GM12878 (cell line): ENCODE results near the gene OR4L1. TPM values are rescaled to one million over a fixed set of nuclear protein-coding genes. Genes with fewer than 3 reads are reported as not detected.

Source experiments
- ATAC-seq: fragments of 200-7000 bp; cut with Tn5 transposase; 3 replicates; pipeline ENCODE4 v1.9.1; 2020; ENCODE audit warnings: mild to moderate bottlenecking, moderate library complexity
- BruUV-seq: library from RNA; stranded (reverse); fragments of 400-500 nt; replicated peaks from 2 replicates; lab custom pipeline; 2021; lab: Mats Ljungman, UMichigan
- CTCF ChIA-PET: fragments of 300-600 bp; sonication (Branson Sonifier 250); formaldehyde crosslinking; extraction: SDS; loops from one replicate; lab custom pipeline; 2021; ENCODE audit warnings: inconsistent platforms; lab: Yijun Ruan, JAX
- POLR2A ChIA-PET: fragments of 350-600 bp; formaldehyde crosslinking; extraction: SDS; loops from one replicate; lab custom pipeline; 2021; ENCODE audit warnings: inconsistent platforms; lab: Charles Lee
- RAD21 ChIA-PET: fragments of 300-600 bp; sonication (Branson Sonifier 250); formaldehyde crosslinking; loops from one replicate; lab custom pipeline; 2023; ENCODE audit warnings: antibody characterized with exemption; ENCODE audit not compliant: unreplicated experiment; lab: Charles Lee
- SMC1A ChIA-PET: fragments of 300-600 bp; sonication (Branson Sonifier 250); formaldehyde crosslinking; loops from one replicate; lab custom pipeline; 2023; ENCODE audit not compliant: unreplicated experiment, uncharacterized antibody; lab: Charles Lee
- DNase-seq: peaks from one replicate; pipeline ENCODE4 v3.0.0-alpha.2; 2011; ENCODE audit warnings: low read depth, low spot score
- FAIRE-seq: peaks from 3 replicates; lab custom pipeline; 2011; peaks lifted over from hg19 to GRCh38; lab: Jason Lieb, UNC
- H2AFZ ChIP-seq: 2 replicates; pipeline ENCODE4 v1.6.0; 2011; ENCODE audit warnings: low read depth, low read length, control low read depth; ENCODE audit not compliant: control insufficient read depth
- H3K27ac ChIP-seq: 2 replicates; pipeline ENCODE4 v1.5.1; 2011; ENCODE audit warnings: control low read depth; ENCODE audit not compliant: control insufficient read depth, insufficient read depth
- H3K27me3 ChIP-seq, 2 experiments: replicated peaks in 1 of 2; 2 replicates each; pipeline versions ENCODE4 v1.6.0 to v1.6.1; 2011; ENCODE audit warnings: low read length in 1 of 2; ENCODE audit not compliant: control insufficient read depth in 2 of 2, insufficient read depth in 2 of 2
- H3K36me3 ChIP-seq, 2 experiments: 2 replicates each; pipeline ENCODE4 v1.5.1; 2011; ENCODE audit warnings: low read length in 1 of 2; ENCODE audit not compliant: control insufficient read depth in 2 of 2, insufficient read depth in 2 of 2
- H3K4me1 ChIP-seq: 2 replicates; pipeline ENCODE4 v1.6.1; 2011; ENCODE audit warnings: mild to moderate bottlenecking, low read length, moderate library complexity, mixed read lengths; ENCODE audit not compliant: control insufficient read depth, insufficient read depth
- H3K4me2 ChIP-seq: 2 replicates; pipeline ENCODE4 v1.6.0; 2011; ENCODE audit warnings: control low read depth; ENCODE audit not compliant: control insufficient read depth, insufficient read depth
- H3K4me3 ChIP-seq: fragments of 200-600 bp; sonication (generic); 2 replicates; pipeline ENCODE4 v1.5.1; 2016
- H3K79me2 ChIP-seq: 2 replicates; pipeline ENCODE4 v1.6.0; 2011; ENCODE audit warnings: low read length; ENCODE audit not compliant: control insufficient read depth, insufficient read depth
- H3K9ac ChIP-seq: 2 replicates; pipeline ENCODE4 v1.8.0; 2011; ENCODE audit warnings: low read length, control low read depth, mixed read lengths; ENCODE audit not compliant: control insufficient read depth, insufficient read depth
- H3K9me3 ChIP-seq: replicated peaks from 3 replicates; pipeline ENCODE4 v1.5.1; 2011; ENCODE audit warnings: mild to moderate bottlenecking, low read length; ENCODE audit not compliant: control insufficient read depth, insufficient read depth
- H4K20me1 ChIP-seq: 2 replicates; pipeline ENCODE4 v1.6.0; 2011; ENCODE audit not compliant: control insufficient read depth, insufficient read depth
- CEBPB ChIP-seq, 2 experiments: fragments of 150-350 bp in 1 of 2; IDR thresholded peaks; 2 replicates each; pipeline ENCODE4 v1.6.1; 2012 to 2014; ENCODE audit warnings: low read depth in 2 of 2, low read length in 2 of 2, borderline replicate concordance in 1 of 2, inconsistent platforms in 1 of 2
- LARP7 ChIP-seq: fragments of 450-650 bp; IDR thresholded peaks from 2 replicates; pipeline ENCODE4 v1.6.1; 2017; ENCODE audit warnings: mild to moderate bottlenecking
- NFYB ChIP-seq: IDR thresholded peaks from 2 replicates; pipeline ENCODE4 v1.6.1; 2011; ENCODE audit warnings: low read depth, mild to moderate bottlenecking, low read length, improper control_type of control experiment, moderate library complexity; ENCODE audit not compliant: insufficient read depth
- NR2C1 ChIP-seq: fragments of 450-650 bp; IDR thresholded peaks from 2 replicates; pipeline ENCODE4 v1.6.1; 2017; ENCODE audit warnings: antibody characterized with exemption, mild to moderate bottlenecking, moderate library complexity
- NRF1 ChIP-seq: conservative IDR thresholded peaks from 2 replicates; pipeline ENCODE4 v1.6.1; 2011; ENCODE audit warnings: mild to moderate bottlenecking, low read depth, low read length, improper control_type of control experiment
- TCF7 ChIP-seq: IDR thresholded peaks from 2 replicates; pipeline ENCODE4 v1.6.1; 2014; ENCODE audit warnings: antibody characterized with exemption, borderline replicate concordance
- YY1 ChIP-seq: IDR thresholded peaks from 2 replicates; pipeline ENCODE4 v1.6.1; 2011; ENCODE audit warnings: low read depth, mild to moderate bottlenecking, low read length
- ZNF622 ChIP-seq: fragments of 450-650 bp; IDR thresholded peaks from 2 replicates; pipeline ENCODE4 v1.6.1; 2017; ENCODE audit warnings: mild to moderate bottlenecking, inconsistent platforms
- WGBS: methylation state at CpG from one replicate; pipeline ENCODE4 v1.1.6; 2016; ENCODE audit warnings: low lambda C conversion rate; ENCODE audit not compliant: insufficient replicate concordance, insufficient coverage; ENCODE audit errors: missing lambda C conversion rate; 5-methylcytosine and 5-hydroxymethylcytosine counted together
- in situ Hi-C: fragments of 300-500 bp; cut with MboI; formaldehyde crosslinking; loops from 9 replicates; pipeline ENCODE4 v1.14.3; 2018; ENCODE audit warnings: mixed read lengths
- intact Hi-C: fragments of 100-400 bp; cut with micrococcal nuclease; formaldehyde crosslinking; loops from one replicate; pipeline ENCODE4 v1.14.2; 2022; ENCODE audit not compliant: unreplicated experiment
- polyA plus RNA-seq, 11 experiments: library from polyadenylated mRNA; depleted of rRNA in 4 of 11; unstranded in 6 of 11; stranded (reverse) in 5 of 11; fragments of >200 nt; fragmentation: Nextera tagmentation in 4 of 11; fragmentation: Illumina TruSeq in 1 of 11; extraction: Ambion mirVana in 4 of 11; extraction: Trizol in 1 of 11; gene quantifications; 1 replicate in 1 of 11; 2 replicates in 10 of 11; pipeline versions ENCODE4 v1.2.1 to v1.2.3, GENCODE V29; 2011 to 2016; ENCODE audit warnings: inconsistent platforms in 2 of 11, missing spikeins in 2 of 11, low read depth in 1 of 11
- total RNA-seq, 4 experiments: library from RNA; depleted of rRNA in 3 of 4; stranded (reverse); fragments of >200 nt in 3 of 4; fragmentation: Illumina TruSeq in 1 of 4; extraction: Trizol in 1 of 4; gene quantifications; 2 replicates each; pipeline versions ENCODE4 v1.2.1 to v1.2.3, GENCODE V29; 2013 to 2021
- TF ChIP-seq, protein P1 (sequence below): fragments of 450-650 bp; IDR thresholded peaks from 2 replicates; pipeline ENCODE4 v1.6.1; 2017; ENCODE audit warnings: mild to moderate bottlenecking, moderate library complexity
- TF ChIP-seq, protein P2 (sequence below): fragments of 450-650 bp; IDR thresholded peaks from 2 replicates; pipeline ENCODE4 v1.6.1; 2017; ENCODE audit warnings: low read depth, mild to moderate bottlenecking, moderate library complexity

OR4L1 gene
- total and polyA plus RNA-seq, 10 of the 15 experiments (the other 5 are each of a cell fraction or from before 2014, with no cell fraction given): not detected

DNA sequence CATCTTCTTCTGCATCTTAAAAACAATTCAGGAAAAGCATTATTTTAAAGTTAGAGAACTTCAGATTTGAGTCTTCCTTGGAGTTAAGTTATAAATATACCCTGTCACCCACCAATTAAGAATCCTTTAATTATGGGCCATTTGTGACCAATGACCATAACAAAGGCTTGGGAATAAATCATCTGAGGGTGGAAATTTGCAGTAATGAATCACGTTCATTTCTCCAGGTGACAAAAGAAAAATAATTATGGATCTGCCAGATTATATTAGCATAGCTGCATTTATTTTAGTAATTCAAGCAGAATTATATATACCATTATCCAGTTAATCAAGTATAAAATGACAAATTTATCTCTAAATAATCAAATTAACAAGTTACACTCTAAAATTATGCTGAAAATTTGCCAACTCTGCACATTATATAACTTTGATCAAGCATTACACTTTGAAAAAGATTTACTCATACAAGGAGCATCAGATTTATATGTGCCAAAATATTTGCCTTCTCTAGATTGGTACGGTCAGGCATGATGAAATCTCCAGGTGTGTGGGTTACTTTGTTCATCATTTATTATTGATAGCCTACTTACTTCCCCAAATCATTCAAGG lies 40.5 kb upstream of the OR4L1 start, which contains the start of gene OR4K14:
TSS of gene OR4K14 (minus strand) at position 51 of the 609 bp plus-strand sequence. CDS start 4,114 bp downstream, outside the sequence.
- no TSS peak for BruUV-seq

DNA sequence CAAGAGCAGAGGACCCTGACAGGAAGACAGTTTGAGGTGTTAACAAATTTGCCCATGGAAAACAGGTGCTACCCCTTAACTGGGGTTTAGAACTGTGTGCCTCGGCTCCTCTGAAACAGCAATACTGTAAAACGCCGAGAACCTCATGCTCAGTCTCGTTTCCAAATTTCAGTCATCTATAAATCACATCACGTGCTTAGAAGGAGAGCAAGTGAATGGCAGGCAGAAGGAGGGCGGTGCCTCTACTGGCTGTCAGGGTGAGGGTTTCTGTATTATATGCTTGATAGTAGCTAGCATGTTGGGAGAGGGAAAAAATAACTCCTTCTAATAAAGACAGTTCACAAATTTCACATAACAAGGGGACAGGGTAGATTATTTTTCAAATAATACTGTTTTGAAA lies 28.8 kb upstream of the OR4L1 start:
- SMC1A ChIA-PET: no interaction called here
- TF ChIP-seq, protein P1, sequence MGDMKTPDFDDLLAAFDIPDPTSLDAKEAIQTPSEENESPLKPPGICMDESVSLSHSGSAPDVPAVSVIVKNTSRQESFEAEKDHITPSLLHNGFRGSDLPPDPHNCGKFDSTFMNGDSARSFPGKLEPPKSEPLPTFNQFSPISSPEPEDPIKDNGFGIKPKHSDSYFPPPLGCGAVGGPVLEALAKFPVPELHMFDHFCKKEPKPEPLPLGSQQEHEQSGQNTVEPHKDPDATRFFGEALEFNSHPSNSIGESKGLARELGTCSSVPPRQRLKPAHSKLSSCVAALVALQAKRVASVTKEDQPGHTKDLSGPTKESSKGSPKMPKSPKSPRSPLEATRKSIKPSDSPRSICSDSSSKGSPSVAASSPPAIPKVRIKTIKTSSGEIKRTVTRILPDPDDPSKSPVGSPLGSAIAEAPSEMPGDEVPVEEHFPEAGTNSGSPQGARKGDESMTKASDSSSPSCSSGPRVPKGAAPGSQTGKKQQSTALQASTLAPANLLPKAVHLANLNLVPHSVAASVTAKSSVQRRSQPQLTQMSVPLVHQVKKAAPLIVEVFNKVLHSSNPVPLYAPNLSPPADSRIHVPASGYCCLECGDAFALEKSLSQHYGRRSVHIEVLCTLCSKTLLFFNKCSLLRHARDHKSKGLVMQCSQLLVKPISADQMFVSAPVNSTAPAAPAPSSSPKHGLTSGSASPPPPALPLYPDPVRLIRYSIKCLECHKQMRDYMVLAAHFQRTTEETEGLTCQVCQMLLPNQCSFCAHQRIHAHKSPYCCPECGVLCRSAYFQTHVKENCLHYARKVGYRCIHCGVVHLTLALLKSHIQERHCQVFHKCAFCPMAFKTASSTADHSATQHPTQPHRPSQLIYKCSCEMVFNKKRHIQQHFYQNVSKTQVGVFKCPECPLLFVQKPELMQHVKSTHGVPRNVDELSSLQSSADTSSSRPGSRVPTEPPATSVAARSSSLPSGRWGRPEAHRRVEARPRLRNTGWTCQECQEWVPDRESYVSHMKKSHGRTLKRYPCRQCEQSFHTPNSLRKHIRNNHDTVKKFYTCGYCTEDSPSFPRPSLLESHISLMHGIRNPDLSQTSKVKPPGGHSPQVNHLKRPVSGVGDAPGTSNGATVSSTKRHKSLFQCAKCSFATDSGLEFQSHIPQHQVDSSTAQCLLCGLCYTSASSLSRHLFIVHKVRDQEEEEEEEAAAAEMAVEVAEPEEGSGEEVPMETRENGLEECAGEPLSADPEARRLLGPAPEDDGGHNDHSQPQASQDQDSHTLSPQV: no peak
- TF ChIP-seq YY1 (no peak), NR2C1 (no peak)

More for the DNA sequence above, 40.5 kb upstream of the OR4L1 start, which contains the start of gene OR4K14:
- intact Hi-C loops: loop anchor here (5.0 kb wide), 1 partner anchor 38 kb away; no protein-coding TSS in a partner anchor
- ChIA-PET CTCF (no interaction called here), SMC1A (no interaction called here), POLR2A (no interaction called here), RAD21 (no interaction called here)
- Histone ChIP-seq H3K79me2 (no peaks in the 10 kb centered on the region), H4K20me1 (no peaks in the 10 kb centered on the region), H2AFZ (no peak within 1 kb of the TSS), H3K9me3 (no peaks in the 10 kb centered on the region), H3K27me3 (no peaks in the 10 kb centered on the region), H3K36me3 (no peaks in the 10 kb centered on the region), H3K4me2 (no peak within 1 kb of the TSS), H3K9ac (no peak within 1 kb of the TSS), H3K27ac (no peak within 1 kb of the TSS), H3K4me1 (no peaks in the 10 kb centered on the region), H3K4me3 (no peak within 1 kb of the TSS)
- 20% methylated on average over 2 of the region's 2 CpGs for WGBS
- in situ Hi-C loops: no loop called here
- DNase-seq (no peak), ATAC-seq (no peak), FAIRE-seq (no peak)
- TF ChIP-seq ZNF622 (no peak), TCF7 (no peak), CEBPB (IDR thresholded peaks at IDR 0.05; ENCODE audit: borderline replicate concordance in 1 of 2, low read depth in 2 of 2, low read length in 2 of 2) (no peak), NRF1 (no peak), NFYB (no peak), LARP7 (no peak)
- TF ChIP-seq, protein P2, sequence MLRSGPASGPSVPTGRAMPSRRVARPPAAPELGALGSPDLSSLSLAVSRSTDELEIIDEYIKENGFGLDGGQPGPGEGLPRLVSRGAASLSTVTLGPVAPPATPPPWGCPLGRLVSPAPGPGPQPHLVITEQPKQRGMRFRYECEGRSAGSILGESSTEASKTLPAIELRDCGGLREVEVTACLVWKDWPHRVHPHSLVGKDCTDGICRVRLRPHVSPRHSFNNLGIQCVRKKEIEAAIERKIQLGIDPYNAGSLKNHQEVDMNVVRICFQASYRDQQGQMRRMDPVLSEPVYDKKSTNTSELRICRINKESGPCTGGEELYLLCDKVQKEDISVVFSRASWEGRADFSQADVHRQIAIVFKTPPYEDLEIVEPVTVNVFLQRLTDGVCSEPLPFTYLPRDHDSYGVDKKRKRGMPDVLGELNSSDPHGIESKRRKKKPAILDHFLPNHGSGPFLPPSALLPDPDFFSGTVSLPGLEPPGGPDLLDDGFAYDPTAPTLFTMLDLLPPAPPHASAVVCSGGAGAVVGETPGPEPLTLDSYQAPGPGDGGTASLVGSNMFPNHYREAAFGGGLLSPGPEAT: no peak

More for the DNA sequence above, 28.8 kb upstream of the OR4L1 start:
- Histone ChIP-seq H3K36me3 (no peaks in the 10 kb centered on the region), H3K9ac (no peak overlapping the region), H2AFZ (no peak overlapping the region), H3K4me3 (no peak overlapping the region), H3K4me2 (no peak overlapping the region), H4K20me1 (no peaks in the 10 kb centered on the region), H3K79me2 (no peaks in the 10 kb centered on the region), H3K27me3 (no peaks in the 10 kb centered on the region), H3K27ac (no peak overlapping the region), H3K4me1 (no peaks in the 10 kb centered on the region), H3K9me3 (no peaks in the 10 kb centered on the region)
- in situ Hi-C loops (no loop called here), intact Hi-C loops (no loop called here)
- ATAC-seq: no peak
- POLR2A ChIA-PET: no interaction called here
- 4% methylated on average over 6 of the region's 6 CpGs for WGBS
- DNase-seq: no peak
- CTCF ChIA-PET: no interaction called here
- FAIRE-seq: no peak
- RAD21 ChIA-PET: no interaction called here
- no TSS peak for BruUV-seq
